Measurements from ENCODE around the gene KRT33B. TPM values are rescaled to one million over a fixed set of nuclear protein-coding genes. Genes with fewer than 3 reads are reported as not detected.

Gene KRT33B
- total RNA-seq, 2 donors from 2014 or later = not detected

GRCh38 chr17:41333836-41334235 lies 35.8 kb downstream of the KRT33B start:
- no peaks in the 10 kb centered on the region for H3K36me3 Mint-ChIP-seq (ENCODE audit: low read depth)
- ATAC-seq (no peak), DNase-seq (no peak)
- no peaks in the 10 kb centered on the region for H3K27me3 Mint-ChIP-seq
- no peaks in the 10 kb centered on the region for H3K9me3 ChIP-seq (ENCODE audit: control insufficient read depth, low read length, poor library complexity, severe bottlenecking)
- peak overlapping the region; percentile 34 for H3K4me3 Mint-ChIP-seq
- H3K27ac Mint-ChIP-seq = peak overlapping the region; percentile 72
- H3K4me1 Mint-ChIP-seq = peaks cover 24% of the 10 kb centered on the region

- H3K9me3 ChIP-seq (ENCODE audit: control insufficient read depth, low read length, poor library complexity, severe bottlenecking) = no peaks in the 10 kb centered on the region
- DNase-seq (no peak), ATAC-seq (no peak)
- Mint-ChIP-seq H3K4me3 (no peak overlapping the region), H3K4me1 (peaks cover 27% of the 10 kb centered on the region), H3K27me3 (no peaks in the 10 kb centered on the region), H3K36me3 (ENCODE audit: low read depth) (no peaks in the 10 kb centered on the region), H3K27ac (peak overlapping the region; percentile 72)
Observed at GRCh38 chr17:41333098-41333497, 36.5 kb downstream of the KRT33B start.

- Mint-ChIP-seq H3K27ac (no peak overlapping the region), H3K36me3 (ENCODE audit: low read depth) (no peaks in the 10 kb centered on the region), H3K27me3 (no peaks in the 10 kb centered on the region), H3K4me3 (no peak overlapping the region), H3K4me1 (peaks cover 25% of the 10 kb centered on the region)
- DNase-seq = no peak
- no peaks in the 10 kb centered on the region for H3K9me3 ChIP-seq (ENCODE audit: control insufficient read depth, low read length, poor library complexity, severe bottlenecking)
- ATAC-seq = no peak
Observed at GRCh38 chr17:41332239-41332638, 37.4 kb downstream of the KRT33B start.

GRCh38 chr17:41331606-41332005 lies 38.0 kb downstream of the KRT33B start:
- no peaks in the 10 kb centered on the region for H3K36me3 Mint-ChIP-seq (ENCODE audit: low read depth)
- no peak overlapping the region for H3K4me3 Mint-ChIP-seq
- peaks cover 28% of the 10 kb centered on the region for H3K4me1 Mint-ChIP-seq
- DNase-seq (no peak), ATAC-seq (no peak)
- no peaks in the 10 kb centered on the region for H3K9me3 ChIP-seq (ENCODE audit: control insufficient read depth, low read length, poor library complexity, severe bottlenecking)
- no peaks in the 10 kb centered on the region for H3K27me3 Mint-ChIP-seq
- no peak overlapping the region for H3K27ac Mint-ChIP-seq

GRCh38 chr17:41329279-41329948 lies 40.2 kb downstream of the KRT33B start:
- H3K9me3 ChIP-seq (ENCODE audit: control insufficient read depth, low read length, poor library complexity, severe bottlenecking) = no peaks in the 10 kb centered on the region
- no peak for DNase-seq
- ATAC-seq = no peak
- Mint-ChIP-seq H3K4me3 (no peak overlapping the region), H3K27ac (no peak overlapping the region), H3K27me3 (no peaks in the 10 kb centered on the region), H3K36me3 (ENCODE audit: low read depth) (no peaks in the 10 kb centered on the region), H3K4me1 (peaks cover 22% of the 10 kb centered on the region)

- Mint-ChIP-seq H3K4me3 (no peak overlapping the region), H3K4me1 (peaks cover 26% of the 10 kb centered on the region), H3K36me3 (ENCODE audit: low read depth) (no peaks in the 10 kb centered on the region), H3K27me3 (no peaks in the 10 kb centered on the region), H3K27ac (peak overlapping the region; percentile 94)
- no peaks in the 10 kb centered on the region for H3K9me3 ChIP-seq (ENCODE audit: control insufficient read depth, low read length, poor library complexity, severe bottlenecking)
- DNase-seq = no peak
- no peak for ATAC-seq
Observed at GRCh38 chr17:41328207-41328606, 41.4 kb downstream of the KRT33B start.

- Mint-ChIP-seq H3K27ac (peak overlapping the region; percentile 94), H3K4me3 (peak overlapping the region; percentile 49)
Observed at GRCh38 chr17:41327411-41328120, 42.0 kb downstream of the KRT33B start.

GRCh38 chr17:41326173-41327145 lies 43.2 kb downstream of the KRT33B start:
- Mint-ChIP-seq H3K4me1 (peaks cover 28% of the 10 kb centered on the region), H3K36me3 (ENCODE audit: low read depth) (no peaks in the 10 kb centered on the region), H3K27me3 (no peaks in the 10 kb centered on the region), H3K4me3 (peak overlapping the region; percentile 49), H3K27ac (peak overlapping the region; percentile 94)
- DNase-seq (peak in 1 of 3 donors; percentile 37), ATAC-seq (peak; percentile 80)
- no peaks in the 10 kb centered on the region for H3K9me3 ChIP-seq (ENCODE audit: control insufficient read depth, low read length, poor library complexity, severe bottlenecking)

More at GRCh38 chr17:41327411-41328120, 42.0 kb downstream of the KRT33B start:
- Mint-ChIP-seq H3K27me3 (no peaks in the 10 kb centered on the region), H3K36me3 (ENCODE audit: low read depth) (no peaks in the 10 kb centered on the region), H3K4me1 (peaks cover 28% of the 10 kb centered on the region)
- no peaks in the 10 kb centered on the region for H3K9me3 ChIP-seq (ENCODE audit: control insufficient read depth, low read length, poor library complexity, severe bottlenecking)
- no peak for ATAC-seq
- no peak for DNase-seq

GRCh38 chr17:41325611-41326010 lies 44.0 kb downstream of the KRT33B start:
- ATAC-seq (no peak), DNase-seq (no peak)
- Mint-ChIP-seq H3K36me3 (ENCODE audit: low read depth) (no peaks in the 10 kb centered on the region), H3K27me3 (no peaks in the 10 kb centered on the region), H3K27ac (peak overlapping the region; percentile 94), H3K4me3 (no peak overlapping the region), H3K4me1 (peaks cover 32% of the 10 kb centered on the region)
- H3K9me3 ChIP-seq (ENCODE audit: control insufficient read depth, low read length, poor library complexity, severe bottlenecking) = no peaks in the 10 kb centered on the region

- ATAC-seq (no peak), DNase-seq (no peak)
- Mint-ChIP-seq H3K27ac (peak overlapping the region; percentile 94), H3K36me3 (ENCODE audit: low read depth) (no peaks in the 10 kb centered on the region), H3K4me3 (no peak overlapping the region), H3K27me3 (no peaks in the 10 kb centered on the region), H3K4me1 (peaks cover 32% of the 10 kb centered on the region)
- no peaks in the 10 kb centered on the region for H3K9me3 ChIP-seq (ENCODE audit: control insufficient read depth, low read length, poor library complexity, severe bottlenecking)
Observed at GRCh38 chr17:41325126-41325525, 44.5 kb downstream of the KRT33B start.

- DNase-seq (no peak), ATAC-seq (peak; percentile 36)
- peak overlapping the region; percentile 94 for H3K27ac Mint-ChIP-seq
- H3K27me3 Mint-ChIP-seq = no peaks in the 10 kb centered on the region
- peaks cover 32% of the 10 kb centered on the region for H3K4me1 Mint-ChIP-seq
- no peaks in the 10 kb centered on the region for H3K36me3 Mint-ChIP-seq (ENCODE audit: low read depth)
- peak overlapping the region; percentile 19 for H3K4me3 Mint-ChIP-seq
- H3K9me3 ChIP-seq (ENCODE audit: control insufficient read depth, low read length, poor library complexity, severe bottlenecking) = no peaks in the 10 kb centered on the region
Observed at GRCh38 chr17:41324180-41325075, 45.2 kb downstream of the KRT33B start.
